HPDE6-E6E7 (cell line): ENCODE measurements around the gene FTCD.
"Not testable (repeated sequence)": the region's sequence is repeated elsewhere in the genome, so short reads cannot be mapped to it uniquely, and the experiment has no call there.

Experiments
- DNase-seq: peaks from one replicate; pipeline ENCODE4 v3.0.0; 2011; ENCODE audit warnings: missing footprints; ENCODE audit errors: extremely low spot score

Gene FTCD

GRCh38 chr21:46188226-46189212 lies 33.1 kb upstream of the FTCD start:
- DNase-seq, result peak; percentile 26

- no peak for DNase-seq
These were observed 32.4 kb upstream of the FTCD start for GRCh38 chr21:46187814-46188213.

GRCh38 chr21:46187261-46187660 lies 31.9 kb upstream of the FTCD start:
- DNase-seq, result no peak

GRCh38 chr21:46185716-46186115 lies 30.3 kb upstream of the FTCD start:
- no peak for DNase-seq

GRCh38 chr21:46184625-46185555 lies 29.5 kb upstream of the FTCD start:
- no peak for DNase-seq

- no peak for DNase-seq
These were observed 28.7 kb upstream of the FTCD start, which contains the start of gene SPATC1L for GRCh38 chr21:46183910-46184624. Gene SPATC1L, minus strand, starts transcription at chr21:46184459. Its CDS starts 1,643 bp downstream, at chr21:46182816.

- DNase-seq, result not testable (repeated sequence)
These were observed 28.0 kb upstream of the FTCD start for GRCh38 chr21:46183337-46183909.

- no peak for DNase-seq
These were observed 27.4 kb upstream of the FTCD start for GRCh38 chr21:46182548-46183336.

GRCh38 chr21:46181953-46182547 lies 26.7 kb upstream of the FTCD start:
- no peak for DNase-seq

GRCh38 chr21:46181436-46181835 lies 26.1 kb upstream of the FTCD start:
- DNase-seq, result no peak

- no peak for DNase-seq
These were observed 25.5 kb upstream of the FTCD start for GRCh38 chr21:46180778-46181391.

- no peak for DNase-seq
These were observed 24.8 kb upstream of the FTCD start for GRCh38 chr21:46180079-46180722.

- DNase-seq, result no peak
These were observed 24.3 kb upstream of the FTCD start for GRCh38 chr21:46179708-46180078.

- DNase-seq, result no peak
These were observed 23.6 kb upstream of the FTCD start for GRCh38 chr21:46178961-46179360.

- not testable (repeated sequence) for DNase-seq
These were observed 21.2 kb upstream of the FTCD start for GRCh38 chr21:46176443-46177129.

GRCh38 chr21:46173573-46173972 lies 18.2 kb upstream of the FTCD start:
- no peak for DNase-seq

- no peak for DNase-seq
These were observed 17.6 kb upstream of the FTCD start for GRCh38 chr21:46172863-46173528.
